Activated naive CD4-positive, alpha-beta T cell treated with anti-CD3 and anti-CD28 coated beads, Interleukin-2, amount 50 U/mL, for 24 hours (primary cell): Measurements from ENCODE around the gene GAB1.
A peak's percentile ranks its signal among the peaks of the same experiment; 100 is the strongest.

ENCODE experiments used
- H3K27ac Mint-ChIP-seq: one replicate; pipeline ENCODE4 v1.8.0; 2021; ENCODE audit warnings: mild to moderate bottlenecking, mixed read lengths
- H3K27me3 Mint-ChIP-seq: one replicate; pipeline ENCODE4 v1.8.0; 2021; ENCODE audit warnings: mixed read lengths
- H3K36me3 Mint-ChIP-seq: one replicate; pipeline ENCODE4 v1.8.0; 2021; ENCODE audit warnings: mixed read lengths
- H3K4me1 Mint-ChIP-seq: one replicate; pipeline ENCODE4 v1.8.0; 2021; ENCODE audit warnings: mixed read lengths
- H3K4me3 Mint-ChIP-seq: one replicate; pipeline ENCODE4 v1.8.0; 2021; ENCODE audit warnings: mild to moderate bottlenecking, mixed read lengths
- H3K9me3 Mint-ChIP-seq: one replicate; pipeline ENCODE4 v1.8.0; 2021; ENCODE audit warnings: mixed read lengths

Gene GAB1

DNA sequence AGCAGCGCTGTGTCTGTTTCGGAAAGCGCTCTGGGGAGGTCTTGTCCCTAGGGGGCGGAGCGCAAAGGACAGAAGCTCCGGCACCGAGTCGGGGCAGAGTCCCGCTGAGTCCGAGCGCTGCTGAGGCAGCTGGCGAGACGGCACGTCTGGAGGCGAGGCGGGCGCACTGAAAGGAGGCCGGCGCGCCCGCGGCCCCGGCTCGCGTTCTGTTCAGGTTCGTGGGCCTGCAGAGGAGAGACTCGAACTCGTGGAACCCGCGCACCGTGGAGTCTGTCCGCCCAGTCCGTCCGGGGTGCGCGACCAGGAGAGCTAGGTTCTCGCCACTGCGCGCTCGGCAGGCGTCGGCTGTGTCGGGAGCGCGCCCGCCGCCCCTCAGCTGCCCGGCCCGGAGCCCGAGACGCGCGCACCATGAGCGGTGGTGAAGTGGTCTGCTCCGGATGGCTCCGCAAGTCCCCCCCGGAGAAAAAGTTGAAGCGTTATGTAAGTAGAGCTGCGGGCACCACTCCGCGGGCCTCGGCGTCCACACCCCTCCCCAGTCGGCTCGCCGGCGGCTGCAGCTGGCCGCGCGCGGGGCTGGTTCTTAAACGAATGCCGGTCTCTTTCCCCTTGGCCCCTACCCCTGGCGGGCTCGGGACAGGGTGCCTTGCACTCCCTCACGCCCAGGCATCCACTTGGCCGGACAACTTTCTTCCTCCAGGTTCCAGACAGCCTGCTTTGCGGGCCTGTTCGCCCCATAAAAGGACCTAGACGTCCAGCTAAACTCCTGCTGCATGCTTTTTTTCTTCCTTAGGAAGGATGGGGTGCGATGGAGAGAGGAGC, at the start of gene GAB1:
Gene GAB1, plus strand, starts transcription at position 96 of the 819 bp plus-strand sequence. Its CDS starts 313 bp downstream, at position 409.
- H3K27me3 Mint-ChIP-seq, result peaks cover 27% of the 10 kb centered on the region
- no peaks in the 10 kb centered on the region for H3K9me3 Mint-ChIP-seq
- no peak within 1 kb of the TSS for H3K27ac Mint-ChIP-seq
- H3K4me3 Mint-ChIP-seq, result peak within 1 kb of the TSS; percentile 85
- H3K36me3 Mint-ChIP-seq, result no peaks in the 10 kb centered on the region
- H3K4me1 Mint-ChIP-seq, result peaks cover 5% of the 10 kb centered on the region

DNA sequence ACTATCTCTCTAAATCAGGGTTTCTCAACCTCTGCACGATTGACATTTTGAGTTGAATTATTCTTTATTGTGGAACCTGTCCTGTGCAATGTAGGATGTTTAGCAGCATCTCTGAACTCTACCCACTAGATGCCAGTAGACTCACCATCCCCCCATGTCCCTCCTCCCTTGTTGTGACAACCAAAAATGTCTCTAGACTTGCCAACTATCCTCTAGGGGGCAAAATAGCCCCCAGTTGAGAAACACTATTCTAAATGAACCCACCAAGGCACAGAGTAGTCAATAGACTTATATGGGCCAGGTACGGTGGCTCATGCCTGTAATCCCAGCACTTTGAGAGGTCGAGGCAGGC, 49.1 kb upstream of the GAB1 start:
- H3K4me1 Mint-ChIP-seq, result no peaks in the 10 kb centered on the region
- H3K27ac Mint-ChIP-seq, result no peak overlapping the region
- H3K27me3 Mint-ChIP-seq, result no peaks in the 10 kb centered on the region
- H3K4me3 Mint-ChIP-seq, result no peak overlapping the region
- no peaks in the 10 kb centered on the region for H3K36me3 Mint-ChIP-seq
- H3K9me3 Mint-ChIP-seq, result no peaks in the 10 kb centered on the region

DNA sequence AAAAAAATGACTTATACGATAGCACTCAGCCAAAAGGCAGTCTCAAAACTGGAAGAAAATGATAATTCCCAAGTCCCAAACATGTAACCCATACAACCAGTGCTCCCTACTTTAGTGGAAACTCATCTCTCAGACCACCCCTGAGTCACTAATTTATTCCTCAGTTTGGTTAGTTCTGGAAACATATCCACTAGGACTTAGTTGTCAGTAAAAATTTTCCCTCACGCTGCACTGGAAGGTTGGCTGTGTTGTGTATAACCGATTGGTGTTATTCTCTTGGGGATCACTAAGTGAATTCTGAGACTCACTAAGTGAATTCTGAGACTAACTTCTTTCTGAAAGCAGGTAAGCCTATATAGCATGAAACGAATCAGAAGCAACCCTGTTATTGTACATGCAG, 48.5 kb upstream of the GAB1 start:
- Mint-ChIP-seq H3K27ac (no peak overlapping the region), H3K9me3 (no peaks in the 10 kb centered on the region), H3K4me1 (no peaks in the 10 kb centered on the region), H3K4me3 (no peak overlapping the region), H3K36me3 (no peaks in the 10 kb centered on the region), H3K27me3 (no peaks in the 10 kb centered on the region)

DNA sequence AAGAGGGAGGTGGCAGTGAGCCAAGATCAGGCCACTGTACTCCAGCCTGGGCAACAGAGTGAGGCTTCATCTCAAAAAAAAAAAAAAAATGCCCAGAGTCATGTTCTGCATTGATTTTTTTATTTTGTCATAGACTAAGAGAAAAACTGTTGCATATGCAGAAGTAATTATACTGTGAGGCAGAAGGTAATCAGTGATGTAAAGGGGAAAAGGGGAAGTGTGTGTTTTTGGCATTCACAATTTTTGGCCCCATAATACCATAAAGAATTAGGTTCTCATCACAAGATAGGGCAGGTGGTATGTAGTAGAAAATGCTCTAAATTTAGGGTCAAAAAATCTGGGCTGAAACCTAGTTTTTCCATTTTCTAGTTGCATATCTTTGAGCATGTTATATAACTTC, 47.3 kb upstream of the GAB1 start:
- Mint-ChIP-seq H3K4me1 (no peaks in the 10 kb centered on the region), H3K36me3 (no peaks in the 10 kb centered on the region), H3K4me3 (no peak overlapping the region), H3K9me3 (no peaks in the 10 kb centered on the region), H3K27ac (no peak overlapping the region), H3K27me3 (no peaks in the 10 kb centered on the region)

DNA sequence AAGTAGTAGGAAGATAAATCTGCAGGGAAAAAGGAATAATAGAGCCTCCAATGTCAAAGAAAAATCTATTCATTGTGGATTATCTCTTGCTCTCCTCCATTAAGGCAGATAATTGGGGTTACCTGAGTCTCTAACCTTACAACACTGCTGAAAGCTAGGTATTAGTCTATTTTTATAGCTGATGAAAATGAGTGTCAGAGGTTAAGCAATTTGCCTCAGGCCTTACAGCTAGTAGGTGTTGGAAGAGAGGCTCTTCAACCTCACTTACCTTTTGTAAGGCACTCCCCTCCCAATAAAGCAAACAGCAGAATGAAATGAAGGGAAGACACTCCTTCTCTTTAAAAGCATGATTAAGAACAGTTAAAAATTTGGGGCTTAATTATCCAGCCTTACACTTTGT, 45.4 kb upstream of the GAB1 start:
- no peak overlapping the region for H3K4me3 Mint-ChIP-seq
- no peaks in the 10 kb centered on the region for H3K36me3 Mint-ChIP-seq
- no peaks in the 10 kb centered on the region for H3K27me3 Mint-ChIP-seq
- no peak overlapping the region for H3K27ac Mint-ChIP-seq
- H3K9me3 Mint-ChIP-seq, result no peaks in the 10 kb centered on the region
- no peaks in the 10 kb centered on the region for H3K4me1 Mint-ChIP-seq

DNA sequence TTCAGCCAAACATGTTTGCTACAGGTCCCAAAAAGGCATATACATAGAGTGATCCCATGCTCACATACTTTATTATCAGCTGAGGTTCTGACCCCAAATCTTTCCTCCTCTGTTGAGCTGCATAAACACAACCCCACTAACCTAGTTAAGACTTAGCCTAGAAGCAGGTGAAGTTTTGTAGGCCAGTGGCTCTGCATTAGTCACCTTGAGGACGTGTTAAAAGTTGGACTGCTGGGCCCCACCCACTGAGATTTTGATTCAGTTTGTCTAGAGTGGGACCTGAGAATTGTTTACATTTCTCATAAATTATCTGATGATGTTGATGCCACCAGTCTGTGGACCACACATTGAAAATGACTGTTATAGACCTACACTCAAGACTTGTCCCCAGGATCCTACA, 43.8 kb upstream of the GAB1 start:
- Mint-ChIP-seq H3K4me3 (no peak overlapping the region), H3K36me3 (no peaks in the 10 kb centered on the region), H3K4me1 (no peaks in the 10 kb centered on the region), H3K27me3 (no peaks in the 10 kb centered on the region), H3K27ac (no peak overlapping the region), H3K9me3 (no peaks in the 10 kb centered on the region)

DNA sequence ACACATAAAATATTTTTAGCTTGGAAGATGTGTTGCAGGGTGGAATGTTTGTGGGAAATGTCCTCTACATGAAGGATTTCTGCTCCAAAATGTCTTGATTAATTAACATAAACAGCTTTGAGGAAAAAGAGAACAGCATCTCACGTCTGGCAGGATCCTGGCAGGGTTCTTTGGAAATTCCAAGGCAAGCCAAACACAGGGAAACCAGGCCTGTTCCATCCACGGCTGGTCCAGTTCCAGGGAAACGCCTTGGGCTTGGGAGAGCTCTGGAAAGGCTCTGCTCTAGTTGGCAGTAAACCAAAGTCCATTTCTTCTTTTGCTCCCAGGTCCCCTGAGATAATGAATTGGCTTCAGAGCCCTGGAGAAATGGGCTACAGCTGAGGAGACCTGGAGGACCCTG, 42.4 kb upstream of the GAB1 start:
- Mint-ChIP-seq H3K27me3 (peaks cover 2% of the 10 kb centered on the region), H3K4me1 (no peaks in the 10 kb centered on the region), H3K36me3 (no peaks in the 10 kb centered on the region), H3K4me3 (no peak overlapping the region), H3K9me3 (no peaks in the 10 kb centered on the region), H3K27ac (no peak overlapping the region)

DNA sequence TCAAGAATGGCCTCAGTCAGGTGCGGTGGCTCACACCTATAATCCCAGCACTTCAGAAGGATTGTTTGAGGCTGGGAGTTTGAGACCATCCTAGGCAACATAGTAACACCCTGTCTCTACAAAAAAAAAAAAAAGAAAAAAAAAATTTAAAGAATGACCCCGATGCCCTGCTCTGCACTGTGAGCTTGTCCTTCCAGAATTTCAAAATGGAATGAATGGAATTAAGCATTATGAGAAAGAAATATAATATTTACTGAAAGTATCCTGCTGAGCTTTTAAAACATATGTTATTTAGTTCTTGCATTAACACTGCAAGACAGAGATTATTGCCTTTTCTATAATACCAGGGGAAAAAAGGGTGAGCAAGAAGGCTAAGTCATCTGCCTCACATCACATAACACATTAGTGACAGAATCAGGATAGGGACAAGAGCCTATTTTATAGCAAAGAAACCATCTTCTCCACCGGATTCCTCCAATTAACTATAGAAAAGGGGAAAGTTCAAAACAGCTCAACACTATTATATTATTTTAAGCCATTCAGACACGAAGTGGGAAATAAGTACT, 41.9 kb upstream of the GAB1 start:
- Mint-ChIP-seq H3K4me3 (no peak overlapping the region), H3K4me1 (no peaks in the 10 kb centered on the region), H3K27me3 (peaks cover 6% of the 10 kb centered on the region), H3K27ac (no peak overlapping the region), H3K9me3 (no peaks in the 10 kb centered on the region), H3K36me3 (no peaks in the 10 kb centered on the region)

DNA sequence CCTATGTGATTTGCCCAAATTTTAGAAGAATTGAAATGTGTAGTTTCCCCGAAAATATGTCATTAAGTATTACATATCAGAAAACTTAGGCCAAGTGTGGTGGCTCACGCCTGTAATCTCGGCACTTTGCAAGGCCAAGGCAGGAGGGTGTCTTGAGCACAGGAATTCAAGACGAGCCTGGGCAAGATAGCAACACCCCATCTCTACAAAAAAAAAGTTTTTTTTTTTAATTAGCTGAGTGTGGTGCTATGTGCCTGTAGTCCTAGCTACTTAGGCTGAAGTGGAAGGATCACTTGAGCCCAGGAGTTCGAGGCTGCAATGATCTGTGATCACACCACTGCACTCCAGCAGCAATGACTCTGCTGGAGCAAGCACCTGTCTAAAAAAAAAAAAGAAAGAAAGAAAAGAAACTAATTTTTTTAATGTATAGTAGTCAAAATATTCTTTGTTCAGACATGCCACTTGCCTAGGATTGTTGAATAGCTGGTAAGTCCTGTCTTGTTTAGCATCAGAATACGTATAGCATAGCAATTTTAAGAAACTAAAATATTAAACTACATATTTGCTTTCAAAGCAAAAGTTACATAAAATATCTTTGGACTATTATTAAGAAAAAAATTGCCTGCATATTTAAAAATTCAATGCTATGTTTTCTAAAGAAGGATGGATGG, 40.1 kb upstream of the GAB1 start:
- H3K4me3 Mint-ChIP-seq, result no peak overlapping the region
- no peak overlapping the region for H3K27ac Mint-ChIP-seq
- peaks cover 6% of the 10 kb centered on the region for H3K27me3 Mint-ChIP-seq
- no peaks in the 10 kb centered on the region for H3K4me1 Mint-ChIP-seq
- no peaks in the 10 kb centered on the region for H3K9me3 Mint-ChIP-seq
- no peaks in the 10 kb centered on the region for H3K36me3 Mint-ChIP-seq

DNA sequence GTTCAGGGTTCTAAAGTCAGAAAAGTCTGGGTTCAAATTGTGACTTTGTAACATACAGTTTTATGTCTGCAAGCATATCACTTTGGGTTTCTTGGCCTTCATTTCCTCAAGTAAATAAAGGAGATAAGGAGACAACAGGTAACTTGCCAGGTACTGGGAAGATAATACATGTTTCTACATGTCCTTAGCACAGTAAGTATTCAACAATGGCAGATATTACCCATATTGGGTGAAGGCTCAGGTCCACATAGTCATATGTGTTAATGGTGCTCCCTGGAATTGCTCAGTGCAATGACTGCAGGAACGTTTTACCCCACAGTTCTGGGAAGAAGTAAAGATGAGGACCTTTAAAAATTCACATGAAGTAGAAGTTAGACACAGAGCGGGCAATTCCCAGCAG, 35.8 kb upstream of the GAB1 start:
- Mint-ChIP-seq H3K9me3 (no peaks in the 10 kb centered on the region), H3K36me3 (no peaks in the 10 kb centered on the region)

DNA sequence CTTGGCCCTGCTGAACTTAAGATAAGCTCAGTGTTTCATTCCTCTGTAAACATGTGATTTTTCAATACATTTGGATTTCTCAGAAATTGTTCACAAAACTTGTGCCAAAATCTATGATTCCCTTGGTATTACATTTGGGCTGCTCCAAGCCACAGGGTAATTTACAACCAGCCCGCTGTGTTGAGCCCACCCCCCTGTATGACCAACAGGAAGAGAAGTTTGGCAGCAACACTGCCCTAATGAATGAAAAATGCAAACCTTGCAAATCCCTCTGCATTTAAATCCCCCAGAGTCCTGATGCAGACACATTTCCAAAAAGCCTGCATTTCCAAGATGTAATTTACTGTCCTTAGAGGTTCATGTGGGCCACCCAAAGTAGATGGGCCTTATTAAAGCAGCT, 34.1 kb upstream of the GAB1 start:
- Mint-ChIP-seq H3K27ac (no peak overlapping the region), H3K36me3 (no peaks in the 10 kb centered on the region), H3K9me3 (no peaks in the 10 kb centered on the region), H3K27me3 (peaks cover 7% of the 10 kb centered on the region), H3K4me3 (no peak overlapping the region), H3K4me1 (no peaks in the 10 kb centered on the region)

More for the DNA sequence above, 35.8 kb upstream of the GAB1 start:
- no peak overlapping the region for H3K27ac Mint-ChIP-seq
- H3K4me3 Mint-ChIP-seq, result no peak overlapping the region
- no peaks in the 10 kb centered on the region for H3K4me1 Mint-ChIP-seq
- H3K27me3 Mint-ChIP-seq, result peaks cover 7% of the 10 kb centered on the region

DNA sequence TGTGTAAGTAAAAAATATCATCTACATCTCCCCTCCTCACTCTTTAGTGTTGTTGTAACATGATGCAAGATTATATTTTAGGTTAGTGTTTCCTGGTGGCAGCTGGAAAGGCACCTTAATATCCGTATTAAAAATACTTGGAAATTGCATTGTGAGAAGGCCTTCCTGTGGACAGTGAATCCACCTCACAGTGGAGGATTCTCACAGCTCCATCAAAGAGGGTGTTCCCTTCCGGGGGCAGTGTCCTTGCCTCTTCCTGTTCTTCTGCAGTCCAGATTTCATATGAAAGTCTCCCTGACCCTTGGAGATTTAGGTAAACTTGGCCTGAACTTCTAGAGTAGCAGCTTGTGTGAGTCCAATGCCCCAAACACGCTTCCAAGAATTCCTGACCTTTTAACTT, 29.9 kb upstream of the GAB1 start:
- Mint-ChIP-seq H3K27me3 (peaks cover 2% of the 10 kb centered on the region), H3K9me3 (no peaks in the 10 kb centered on the region), H3K36me3 (no peaks in the 10 kb centered on the region), H3K27ac (no peak overlapping the region), H3K4me1 (no peaks in the 10 kb centered on the region), H3K4me3 (no peak overlapping the region)

DNA sequence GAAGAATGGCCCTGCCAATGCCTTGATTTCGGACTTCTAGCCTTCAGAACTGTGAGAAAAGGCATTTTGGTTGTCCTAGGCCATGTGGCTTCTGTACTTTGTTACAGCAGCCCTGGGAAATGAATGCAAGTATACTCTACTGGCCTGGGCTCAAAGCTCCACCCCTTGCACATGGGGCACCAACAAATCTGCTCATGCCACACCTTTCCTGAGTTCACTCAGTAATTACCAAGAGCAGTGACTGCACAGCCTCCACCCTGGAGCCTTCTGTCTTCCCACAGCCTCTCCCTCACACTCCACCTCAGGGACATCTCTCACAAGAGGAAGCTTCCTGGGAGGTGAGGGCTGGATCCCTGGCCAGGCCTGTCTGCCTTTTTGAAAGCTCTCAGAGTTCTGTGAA, 29.1 kb upstream of the GAB1 start:
- H3K4me1 Mint-ChIP-seq, result no peaks in the 10 kb centered on the region
- no peak overlapping the region for H3K27ac Mint-ChIP-seq
- peaks cover 2% of the 10 kb centered on the region for H3K27me3 Mint-ChIP-seq
- H3K4me3 Mint-ChIP-seq, result no peak overlapping the region
- H3K9me3 Mint-ChIP-seq, result no peaks in the 10 kb centered on the region
- no peaks in the 10 kb centered on the region for H3K36me3 Mint-ChIP-seq

DNA sequence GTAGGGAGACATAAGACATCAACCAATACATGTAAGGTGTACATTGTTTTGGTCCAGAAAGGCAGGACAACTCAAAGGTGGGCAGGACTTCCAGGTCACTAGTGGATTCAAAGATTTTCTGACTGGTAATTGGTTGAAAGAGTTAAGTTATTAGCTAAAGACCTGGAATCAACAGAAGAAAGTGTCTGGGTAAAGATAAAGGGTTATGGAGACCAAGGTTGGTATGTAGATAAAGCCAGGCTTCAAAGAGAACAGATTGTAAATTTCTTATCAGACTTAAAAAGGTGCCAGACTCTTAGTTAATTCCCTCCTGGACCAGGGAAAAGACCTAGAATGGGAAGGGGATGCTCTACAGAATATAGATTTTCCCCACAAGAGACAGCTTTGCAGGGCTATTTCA, 28.3 kb upstream of the GAB1 start:
- Mint-ChIP-seq H3K9me3 (no peaks in the 10 kb centered on the region), H3K4me3 (no peak overlapping the region), H3K4me1 (no peaks in the 10 kb centered on the region), H3K36me3 (no peaks in the 10 kb centered on the region), H3K27me3 (no peaks in the 10 kb centered on the region), H3K27ac (no peak overlapping the region)

DNA sequence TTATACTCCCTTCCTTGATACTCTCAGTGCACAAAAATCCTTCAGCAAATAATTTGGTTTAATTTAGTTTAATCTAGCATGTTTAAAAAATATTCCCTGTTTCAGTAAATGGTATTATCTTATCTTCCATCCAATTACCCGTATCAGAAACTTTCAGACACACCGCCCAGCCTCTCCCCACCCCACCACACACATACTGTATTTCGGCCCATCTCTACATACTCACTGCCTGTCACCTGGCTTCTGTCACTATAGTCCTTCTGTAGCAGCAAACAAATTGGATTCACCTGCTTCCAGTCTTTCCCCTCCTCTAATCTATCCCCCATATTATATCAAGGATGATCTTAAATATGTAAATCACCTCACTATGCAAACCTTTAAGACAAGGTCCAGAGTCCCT, 24.8 kb upstream of the GAB1 start:
- Mint-ChIP-seq H3K27ac (no peak overlapping the region), H3K4me1 (no peaks in the 10 kb centered on the region), H3K9me3 (no peaks in the 10 kb centered on the region), H3K36me3 (no peaks in the 10 kb centered on the region), H3K4me3 (no peak overlapping the region), H3K27me3 (peaks cover 4% of the 10 kb centered on the region)

DNA sequence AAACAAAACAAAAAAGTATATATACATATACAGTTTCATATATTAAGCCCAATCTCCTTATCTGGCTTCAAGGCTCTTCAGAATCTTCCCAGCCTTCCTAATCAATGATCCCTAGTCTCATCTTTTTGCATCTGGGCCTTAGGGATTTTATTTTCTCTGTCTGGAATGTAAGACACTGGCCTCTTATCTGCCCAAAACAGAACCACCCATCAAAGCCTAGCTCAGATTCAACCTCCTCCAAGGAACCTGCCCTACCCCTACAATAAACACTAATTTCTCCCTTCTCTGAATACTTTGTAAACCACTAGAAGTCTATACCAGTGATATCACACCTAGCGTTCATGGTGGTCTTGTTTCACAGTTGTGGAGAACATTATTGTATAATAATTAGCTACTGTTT, 23.2 kb upstream of the GAB1 start:
- no peak overlapping the region for H3K27ac Mint-ChIP-seq
- no peaks in the 10 kb centered on the region for H3K4me1 Mint-ChIP-seq
- no peaks in the 10 kb centered on the region for H3K36me3 Mint-ChIP-seq
- no peak overlapping the region for H3K4me3 Mint-ChIP-seq
- H3K27me3 Mint-ChIP-seq, result peaks cover 4% of the 10 kb centered on the region
- H3K9me3 Mint-ChIP-seq, result no peaks in the 10 kb centered on the region
